ENCODE data around the gene OR5H1.
"Not testable (repeated sequence)": the region's sequence is repeated elsewhere in the genome, so short reads cannot be mapped to it uniquely, and the experiment has no call there.

Gene OR5H1

GRCh38 chr3:98130421-98130820, at the start of gene OR5H1:
TSS of gene OR5H1 (plus strand) at chr3:98130721. CDS start at chr3:98132698, 1,977 bp downstream.
- no peaks in the 10 kb centered on the region for H3K27me3 Mint-ChIP-seq (ENCODE audit: low read depth)
- H3K9me3 Mint-ChIP-seq: no peaks in the 10 kb centered on the region
- no peaks in the 10 kb centered on the region for H3K36me3 Mint-ChIP-seq (ENCODE audit: low read depth)
- no peak within 1 kb of the TSS for H3K27ac Mint-ChIP-seq
- H3K4me3 Mint-ChIP-seq: no peak within 1 kb of the TSS
- H3K4me1 Mint-ChIP-seq (ENCODE audit: low read depth): no peaks in the 10 kb centered on the region

GRCh38 chr3:98086873-98087272, 43.6 kb upstream of the OR5H1 start, which contains the start of gene OR5AC2:
TSS of gene OR5AC2 (plus strand) at chr3:98087173. CDS start at chr3:98087173, 0 bp downstream.
- H3K4me3 Mint-ChIP-seq: no peak within 1 kb of the TSS
- H3K4me1 Mint-ChIP-seq (ENCODE audit: low read depth): no peaks in the 10 kb centered on the region
- no peaks in the 10 kb centered on the region for H3K36me3 Mint-ChIP-seq (ENCODE audit: low read depth)
- H3K27ac Mint-ChIP-seq: no peak within 1 kb of the TSS
- no peaks in the 10 kb centered on the region for H3K9me3 Mint-ChIP-seq
- H3K27me3 Mint-ChIP-seq (ENCODE audit: low read depth): no peaks in the 10 kb centered on the region

- Mint-ChIP-seq H3K4me3 (no peak overlapping the region), H3K27me3 (ENCODE audit: low read depth) (no peaks in the 10 kb centered on the region), H3K4me1 (ENCODE audit: low read depth) (no peaks in the 10 kb centered on the region), H3K9me3 (no peaks in the 10 kb centered on the region), H3K27ac (no peak overlapping the region), H3K36me3 (ENCODE audit: low read depth) (no peaks in the 10 kb centered on the region)
Measured at GRCh38 chr3:98095882-98096281, 34.6 kb upstream of the OR5H1 start.

GRCh38 chr3:98099848-98100247, 30.7 kb upstream of the OR5H1 start:
- Mint-ChIP-seq H3K27me3 (ENCODE audit: low read depth) (no peaks in the 10 kb centered on the region), H3K4me3 (no peak overlapping the region), H3K27ac (no peak overlapping the region), H3K9me3 (no peaks in the 10 kb centered on the region), H3K36me3 (ENCODE audit: low read depth) (no peaks in the 10 kb centered on the region), H3K4me1 (ENCODE audit: low read depth) (no peaks in the 10 kb centered on the region)

- H3K4me1 Mint-ChIP-seq (ENCODE audit: low read depth): peaks cover 2% of the 10 kb centered on the region
- H3K4me3 Mint-ChIP-seq: no peak overlapping the region
- H3K36me3 Mint-ChIP-seq (ENCODE audit: low read depth): no peaks in the 10 kb centered on the region
- no peak overlapping the region for H3K27ac Mint-ChIP-seq
- H3K27me3 Mint-ChIP-seq (ENCODE audit: low read depth): peaks cover 6% of the 10 kb centered on the region
- no peaks in the 10 kb centered on the region for H3K9me3 Mint-ChIP-seq
Measured at GRCh38 chr3:98108162-98108561, 22.4 kb upstream of the OR5H1 start.

- peaks cover 2% of the 10 kb centered on the region for H3K4me1 Mint-ChIP-seq (ENCODE audit: low read depth)
- H3K4me3 Mint-ChIP-seq: no peak overlapping the region
- no peak overlapping the region for H3K27ac Mint-ChIP-seq
- H3K9me3 Mint-ChIP-seq: no peaks in the 10 kb centered on the region
- H3K27me3 Mint-ChIP-seq (ENCODE audit: low read depth): peaks cover 6% of the 10 kb centered on the region
- no peaks in the 10 kb centered on the region for H3K36me3 Mint-ChIP-seq (ENCODE audit: low read depth)
Measured at GRCh38 chr3:98109807-98110549, 20.5 kb upstream of the OR5H1 start.

- Mint-ChIP-seq H3K9me3 (no peaks in the 10 kb centered on the region), H3K27ac (no peak overlapping the region), H3K36me3 (ENCODE audit: low read depth) (no peaks in the 10 kb centered on the region), H3K4me1 (ENCODE audit: low read depth) (peaks cover 2% of the 10 kb centered on the region), H3K4me3 (no peak overlapping the region), H3K27me3 (ENCODE audit: low read depth) (peaks cover 6% of the 10 kb centered on the region)
Measured at GRCh38 chr3:98110550-98110908, 20.0 kb upstream of the OR5H1 start.

- Mint-ChIP-seq H3K27me3 (ENCODE audit: low read depth) (peaks cover 5% of the 10 kb centered on the region), H3K27ac (no peak overlapping the region), H3K4me3 (no peak overlapping the region)
Measured at GRCh38 chr3:98114264-98114663, 16.3 kb upstream of the OR5H1 start.

GRCh38 chr3:98115717-98116116, 14.8 kb upstream of the OR5H1 start:
- no peak overlapping the region for H3K4me3 Mint-ChIP-seq
- H3K36me3 Mint-ChIP-seq (ENCODE audit: low read depth): no peaks in the 10 kb centered on the region

More at GRCh38 chr3:98114264-98114663, 16.3 kb upstream of the OR5H1 start:
- H3K4me1 Mint-ChIP-seq (ENCODE audit: low read depth): no peaks in the 10 kb centered on the region
- H3K9me3 Mint-ChIP-seq: no peaks in the 10 kb centered on the region
- H3K36me3 Mint-ChIP-seq (ENCODE audit: low read depth): no peaks in the 10 kb centered on the region

GRCh38 chr3:98136631-98137030, 6.1 kb downstream of the OR5H1 start:
- H3K27me3 Mint-ChIP-seq (ENCODE audit: low read depth): no peaks in the 10 kb centered on the region
- H3K27ac Mint-ChIP-seq: no peak overlapping the region
- no peak overlapping the region for H3K4me3 Mint-ChIP-seq
- no peaks in the 10 kb centered on the region for H3K9me3 Mint-ChIP-seq
- no peaks in the 10 kb centered on the region for H3K4me1 Mint-ChIP-seq (ENCODE audit: low read depth)
- H3K36me3 Mint-ChIP-seq (ENCODE audit: low read depth): no peaks in the 10 kb centered on the region

More at GRCh38 chr3:98115717-98116116, 14.8 kb upstream of the OR5H1 start:
- Mint-ChIP-seq H3K9me3 (no peaks in the 10 kb centered on the region), H3K27me3 (ENCODE audit: low read depth) (peaks cover 5% of the 10 kb centered on the region), H3K4me1 (ENCODE audit: low read depth) (no peaks in the 10 kb centered on the region), H3K27ac (no peak overlapping the region)

GRCh38 chr3:98137826-98138557, 7.5 kb downstream of the OR5H1 start:
- not testable (repeated sequence) for H3K27ac Mint-ChIP-seq; H3K9me3 Mint-ChIP-seq; H3K36me3 Mint-ChIP-seq (ENCODE audit: low read depth); H3K4me1 Mint-ChIP-seq (ENCODE audit: low read depth); H3K27me3 Mint-ChIP-seq (ENCODE audit: low read depth); H3K4me3 Mint-ChIP-seq

GRCh38 chr3:98140531-98140930, 10.0 kb downstream of the OR5H1 start:
- H3K36me3 Mint-ChIP-seq (ENCODE audit: low read depth): no peaks in the 10 kb centered on the region
- no peak overlapping the region for H3K4me3 Mint-ChIP-seq
- H3K27ac Mint-ChIP-seq: no peak overlapping the region
- no peaks in the 10 kb centered on the region for H3K9me3 Mint-ChIP-seq
- peaks cover 5% of the 10 kb centered on the region for H3K27me3 Mint-ChIP-seq (ENCODE audit: low read depth)
- no peaks in the 10 kb centered on the region for H3K4me1 Mint-ChIP-seq (ENCODE audit: low read depth)

GRCh38 chr3:98147179-98147578, 16.7 kb downstream of the OR5H1 start, which contains the start of gene OR5H14:
TSS of gene OR5H14 (plus strand) at chr3:98147479. CDS start at chr3:98149386, 1,907 bp downstream.
- H3K27me3 Mint-ChIP-seq (ENCODE audit: low read depth): peaks cover 10% of the 10 kb centered on the region
- H3K27ac Mint-ChIP-seq: no peak within 1 kb of the TSS
- H3K4me3 Mint-ChIP-seq: no peak within 1 kb of the TSS
- H3K36me3 Mint-ChIP-seq (ENCODE audit: low read depth): no peaks in the 10 kb centered on the region
- H3K4me1 Mint-ChIP-seq (ENCODE audit: low read depth): no peaks in the 10 kb centered on the region
- peaks cover 3% of the 10 kb centered on the region for H3K9me3 Mint-ChIP-seq

GRCh38 chr3:98148751-98149150, 18.2 kb downstream of the OR5H1 start:
- H3K27ac Mint-ChIP-seq: no peak overlapping the region
- H3K4me1 Mint-ChIP-seq (ENCODE audit: low read depth): no peaks in the 10 kb centered on the region
- peaks cover 5% of the 10 kb centered on the region for H3K27me3 Mint-ChIP-seq (ENCODE audit: low read depth)

GRCh38 chr3:98149456-98149855, 18.9 kb downstream of the OR5H1 start:
- H3K4me1 Mint-ChIP-seq (ENCODE audit: low read depth); H3K36me3 Mint-ChIP-seq (ENCODE audit: low read depth); H3K27ac Mint-ChIP-seq; H3K27me3 Mint-ChIP-seq (ENCODE audit: low read depth); H3K4me3 Mint-ChIP-seq; H3K9me3 Mint-ChIP-seq: not testable (repeated sequence)

More at GRCh38 chr3:98148751-98149150, 18.2 kb downstream of the OR5H1 start:
- Mint-ChIP-seq H3K9me3 (peaks cover 3% of the 10 kb centered on the region), H3K36me3 (ENCODE audit: low read depth) (no peaks in the 10 kb centered on the region), H3K4me3 (no peak overlapping the region)

Measured in T-helper 1 cell treated with Interleukin-12 subunit alpha and Interleukin-12 subunit beta and Interleukin-4 antibody, amounts not matched to agents 30 μg/mL and 1 μg/mL, for 36 hours (primary cell).